ENCODE data around the gene RPL3.
"Not testable (repeated sequence)": the region's sequence is repeated elsewhere in the genome, so short reads cannot be mapped to it uniquely, and the experiment has no call there.

Gene RPL3

DNA sequence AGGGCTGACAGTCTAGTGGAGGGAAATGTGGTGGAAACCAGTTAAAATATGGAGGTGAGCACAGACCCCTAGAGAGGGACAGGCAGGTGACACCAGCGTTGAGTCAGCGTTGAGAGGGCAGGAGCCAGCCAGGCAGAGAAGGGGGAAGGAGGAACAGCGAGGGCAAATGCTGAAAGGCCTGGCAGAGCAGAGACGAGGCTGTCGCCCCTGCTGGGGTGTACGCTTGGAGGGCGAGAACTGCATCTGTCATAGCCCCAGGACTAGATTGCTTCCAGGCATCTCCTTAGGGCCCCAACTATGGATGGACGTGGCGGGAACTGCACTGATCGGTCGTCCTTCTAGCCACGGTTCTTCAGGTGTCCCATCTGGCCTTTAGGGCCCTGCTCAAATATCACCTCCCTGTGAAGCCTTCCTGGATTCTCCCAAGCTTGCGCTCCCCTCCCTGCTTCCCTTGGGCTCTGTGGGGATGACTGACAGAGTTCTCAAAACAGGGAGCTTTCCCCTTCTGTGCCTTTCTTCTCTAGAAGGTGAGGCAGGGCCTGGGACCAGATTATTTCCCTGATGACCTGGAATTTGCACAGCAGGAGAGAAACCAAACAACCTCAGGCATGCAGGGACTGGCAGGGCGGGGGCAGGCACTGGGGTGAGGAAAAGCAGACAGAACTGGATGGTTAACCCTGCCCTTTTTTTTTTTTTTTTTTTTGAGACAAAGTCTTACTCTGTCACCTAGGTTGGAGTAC is 41.4 kb upstream of the RPL3 start:
- no peak overlapping the region for H3K9ac ChIP-seq (ENCODE audit: low read depth, low read length)
- H3K4me3 ChIP-seq (ENCODE audit: low read depth, low read length) = no peak overlapping the region
- H3K9me3 ChIP-seq (ENCODE audit: control insufficient read depth, insufficient read depth, low read length) = no peaks in the 10 kb centered on the region
- H3K36me3 ChIP-seq (ENCODE audit: control insufficient read depth, insufficient read depth, low read length) = no peaks in the 10 kb centered on the region
- H3K27me3 ChIP-seq (ENCODE audit: control insufficient read depth, insufficient read depth, low read length) = no peaks in the 10 kb centered on the region
- H3K4me1 ChIP-seq (ENCODE audit: control insufficient read depth, insufficient read depth, low read length) = peaks cover 28% of the 10 kb centered on the region
- H3K27ac ChIP-seq (ENCODE audit: low read depth, low read length) = peak overlapping the region; percentile 71

DNA sequence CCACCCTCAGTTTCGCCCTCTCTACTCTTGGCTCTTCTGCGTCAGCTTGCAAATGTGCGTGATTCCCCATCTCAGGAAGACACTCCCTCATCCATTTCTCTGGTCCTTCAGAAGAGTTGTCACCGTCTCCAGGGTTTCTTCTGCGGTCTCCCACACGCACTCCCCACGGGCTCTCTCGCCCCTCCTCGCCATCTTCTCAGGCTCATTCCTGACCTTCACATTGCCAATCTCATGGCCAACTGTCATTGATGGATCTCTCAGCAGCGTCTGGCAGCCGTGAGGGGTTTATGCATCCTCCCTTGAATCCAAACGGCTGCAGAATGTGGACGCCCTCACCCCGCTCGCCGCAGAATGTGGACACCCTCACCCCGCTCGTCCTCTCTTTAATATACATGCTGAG is 40.8 kb upstream of the RPL3 start:
- peaks cover 28% of the 10 kb centered on the region for H3K4me1 ChIP-seq (ENCODE audit: control insufficient read depth, insufficient read depth, low read length)
- no peak overlapping the region for H3K4me3 ChIP-seq (ENCODE audit: low read depth, low read length)
- peak overlapping the region; percentile 71 for H3K27ac ChIP-seq (ENCODE audit: low read depth, low read length)
- no peaks in the 10 kb centered on the region for H3K9me3 ChIP-seq (ENCODE audit: control insufficient read depth, insufficient read depth, low read length)
- H3K27me3 ChIP-seq (ENCODE audit: control insufficient read depth, insufficient read depth, low read length) = no peaks in the 10 kb centered on the region
- no peaks in the 10 kb centered on the region for H3K36me3 ChIP-seq (ENCODE audit: control insufficient read depth, insufficient read depth, low read length)
- no peak overlapping the region for H3K9ac ChIP-seq (ENCODE audit: low read depth, low read length)

GRCh38 chr22:39359659-39360195 is 40.3 kb upstream of the RPL3 start:
- Histone ChIP-seq H3K9ac (ENCODE audit: low read depth, low read length) (no peak overlapping the region), H3K9me3 (ENCODE audit: control insufficient read depth, insufficient read depth, low read length) (no peaks in the 10 kb centered on the region), H3K36me3 (ENCODE audit: control insufficient read depth, insufficient read depth, low read length) (no peaks in the 10 kb centered on the region), H3K4me3 (ENCODE audit: low read depth, low read length) (no peak overlapping the region), H3K27me3 (ENCODE audit: control insufficient read depth, insufficient read depth, low read length) (no peaks in the 10 kb centered on the region), H3K4me1 (ENCODE audit: control insufficient read depth, insufficient read depth, low read length) (peaks cover 25% of the 10 kb centered on the region), H3K27ac (ENCODE audit: low read depth, low read length) (no peak overlapping the region)

DNA sequence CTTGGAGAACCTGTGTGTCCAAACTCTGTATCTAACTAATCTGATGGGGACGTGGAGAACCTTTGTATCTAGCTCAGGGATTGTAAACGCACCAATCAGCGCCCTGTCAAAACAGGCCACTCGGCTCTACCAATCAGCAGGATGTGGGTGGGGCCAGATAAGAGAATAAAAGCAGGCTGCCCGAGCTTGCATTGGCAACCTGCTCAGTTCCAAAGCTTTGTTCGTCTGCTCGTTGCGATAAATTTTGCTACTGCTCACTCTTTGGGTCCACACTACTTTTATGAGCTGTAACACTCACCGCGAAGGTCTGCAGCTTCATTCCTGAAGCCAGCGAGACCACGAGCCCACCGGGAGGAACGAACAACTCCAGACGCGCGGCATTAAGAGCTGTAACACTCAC is 38.8 kb upstream of the RPL3 start:
- not testable (repeated sequence) for H3K4me3 ChIP-seq (ENCODE audit: low read depth, low read length); H3K36me3 ChIP-seq (ENCODE audit: control insufficient read depth, insufficient read depth, low read length); H3K9ac ChIP-seq (ENCODE audit: low read depth, low read length); H3K27ac ChIP-seq (ENCODE audit: low read depth, low read length); H3K9me3 ChIP-seq (ENCODE audit: control insufficient read depth, insufficient read depth, low read length); H3K27me3 ChIP-seq (ENCODE audit: control insufficient read depth, insufficient read depth, low read length)
- peaks cover 23% of the 10 kb centered on the region for H3K4me1 ChIP-seq (ENCODE audit: control insufficient read depth, insufficient read depth, low read length)

GRCh38 chr22:39357110-39358108 is 38.0 kb upstream of the RPL3 start:
- not testable (repeated sequence) for H3K27ac ChIP-seq (ENCODE audit: low read depth, low read length); H3K36me3 ChIP-seq (ENCODE audit: control insufficient read depth, insufficient read depth, low read length); H3K9me3 ChIP-seq (ENCODE audit: control insufficient read depth, insufficient read depth, low read length); H3K9ac ChIP-seq (ENCODE audit: low read depth, low read length); H3K4me3 ChIP-seq (ENCODE audit: low read depth, low read length); H3K27me3 ChIP-seq (ENCODE audit: control insufficient read depth, insufficient read depth, low read length)
- peaks cover 20% of the 10 kb centered on the region for H3K4me1 ChIP-seq (ENCODE audit: control insufficient read depth, insufficient read depth, low read length)

- peaks cover 23% of the 10 kb centered on the region for H3K4me1 ChIP-seq (ENCODE audit: control insufficient read depth, insufficient read depth, low read length)
- no peaks in the 10 kb centered on the region for H3K9me3 ChIP-seq (ENCODE audit: control insufficient read depth, insufficient read depth, low read length)
- H3K27ac ChIP-seq (ENCODE audit: low read depth, low read length) = no peak overlapping the region
- H3K9ac ChIP-seq (ENCODE audit: low read depth, low read length) = no peak overlapping the region
- H3K27me3 ChIP-seq (ENCODE audit: control insufficient read depth, insufficient read depth, low read length) = no peaks in the 10 kb centered on the region
- no peak overlapping the region for H3K4me3 ChIP-seq (ENCODE audit: low read depth, low read length)
- no peaks in the 10 kb centered on the region for H3K36me3 ChIP-seq (ENCODE audit: control insufficient read depth, insufficient read depth, low read length)
These were observed 37.0 kb upstream of the RPL3 start for GRCh38 chr22:39356464-39356863.

DNA sequence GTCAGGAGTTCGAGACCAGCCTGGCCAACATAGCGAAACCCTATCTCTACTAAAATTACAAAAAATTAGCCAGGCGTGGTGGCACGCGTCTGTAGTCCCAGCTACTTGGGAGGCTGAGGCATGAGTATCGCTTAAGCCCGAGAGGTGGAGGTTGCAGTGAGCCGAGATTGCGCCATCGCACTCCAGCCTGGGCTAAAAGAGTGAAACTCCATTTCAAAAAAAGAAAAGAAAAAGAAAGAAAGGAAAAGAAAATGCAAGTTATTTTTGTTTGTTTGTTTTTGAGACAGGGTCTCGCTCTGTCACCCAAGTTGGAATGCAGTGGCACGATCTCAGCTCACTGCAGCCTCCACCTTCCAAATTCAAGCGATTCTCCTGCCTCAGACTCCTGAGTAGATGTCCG is 36.4 kb upstream of the RPL3 start:
- not testable (repeated sequence) for H3K9ac ChIP-seq (ENCODE audit: low read depth, low read length); H3K36me3 ChIP-seq (ENCODE audit: control insufficient read depth, insufficient read depth, low read length); H3K27ac ChIP-seq (ENCODE audit: low read depth, low read length); H3K27me3 ChIP-seq (ENCODE audit: control insufficient read depth, insufficient read depth, low read length); H3K4me3 ChIP-seq (ENCODE audit: low read depth, low read length); H3K9me3 ChIP-seq (ENCODE audit: control insufficient read depth, insufficient read depth, low read length)
- peaks cover 27% of the 10 kb centered on the region for H3K4me1 ChIP-seq (ENCODE audit: control insufficient read depth, insufficient read depth, low read length)

DNA sequence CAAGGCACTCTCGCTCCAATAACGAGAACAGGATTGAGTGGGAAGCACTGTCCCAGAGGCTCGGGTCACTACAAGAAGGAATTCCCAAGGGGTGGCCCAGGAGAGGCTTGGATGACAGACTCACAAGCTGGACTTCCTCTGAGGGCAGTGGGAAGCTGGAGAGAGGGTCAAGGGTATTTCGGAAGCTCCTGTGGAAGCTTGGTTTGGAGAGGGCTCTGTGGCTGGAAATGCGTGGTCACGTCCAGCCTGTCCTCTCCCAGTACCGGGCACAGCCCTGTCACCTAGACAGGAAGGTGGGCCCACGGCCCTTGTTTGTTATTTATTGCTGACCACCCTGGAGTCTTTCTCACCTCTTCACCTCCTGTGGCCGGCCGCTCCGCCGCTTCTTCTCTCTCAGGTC is 35.7 kb upstream of the RPL3 start:
- H3K9ac ChIP-seq (ENCODE audit: low read depth, low read length) = no peak overlapping the region
- H3K4me1 ChIP-seq (ENCODE audit: control insufficient read depth, insufficient read depth, low read length) = peaks cover 24% of the 10 kb centered on the region
- no peaks in the 10 kb centered on the region for H3K36me3 ChIP-seq (ENCODE audit: control insufficient read depth, insufficient read depth, low read length)
- H3K9me3 ChIP-seq (ENCODE audit: control insufficient read depth, insufficient read depth, low read length) = no peaks in the 10 kb centered on the region
- no peaks in the 10 kb centered on the region for H3K27me3 ChIP-seq (ENCODE audit: control insufficient read depth, insufficient read depth, low read length)
- no peak overlapping the region for H3K4me3 ChIP-seq (ENCODE audit: low read depth, low read length)
- H3K27ac ChIP-seq (ENCODE audit: low read depth, low read length) = no peak overlapping the region

DNA sequence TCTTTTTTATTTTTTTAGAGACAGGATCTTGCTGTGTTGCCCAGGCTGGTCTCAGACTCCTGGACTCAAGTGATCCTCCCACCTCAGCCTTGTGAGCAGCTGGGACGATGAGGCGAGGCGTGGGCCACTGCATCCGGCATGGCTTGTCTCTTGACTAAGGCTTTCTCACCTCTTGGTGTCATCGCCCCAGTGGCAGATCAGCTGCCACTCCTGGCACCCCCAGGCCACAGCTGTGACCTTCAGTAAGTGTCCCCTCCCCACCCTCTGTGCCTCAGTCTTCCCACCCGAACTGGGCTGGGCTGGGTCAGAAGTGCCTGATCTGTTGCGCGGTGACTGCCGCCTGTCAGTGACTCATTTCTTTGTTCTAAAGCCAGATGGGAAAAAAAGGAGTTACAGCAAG is 33.9 kb upstream of the RPL3 start:
- Histone ChIP-seq H3K9me3 (ENCODE audit: control insufficient read depth, insufficient read depth, low read length) (no peaks in the 10 kb centered on the region), H3K36me3 (ENCODE audit: control insufficient read depth, insufficient read depth, low read length) (no peaks in the 10 kb centered on the region), H3K27me3 (ENCODE audit: control insufficient read depth, insufficient read depth, low read length) (no peaks in the 10 kb centered on the region), H3K4me3 (ENCODE audit: low read depth, low read length) (no peak overlapping the region), H3K27ac (ENCODE audit: low read depth, low read length) (no peak overlapping the region), H3K9ac (ENCODE audit: low read depth, low read length) (no peak overlapping the region), H3K4me1 (ENCODE audit: control insufficient read depth, insufficient read depth, low read length) (peaks cover 27% of the 10 kb centered on the region)

GRCh38 chr22:39352306-39352891 is 33.0 kb upstream of the RPL3 start:
- Histone ChIP-seq H3K27ac (ENCODE audit: low read depth, low read length) (peak overlapping the region; percentile 56), H3K4me3 (ENCODE audit: low read depth, low read length) (no peak overlapping the region), H3K9me3 (ENCODE audit: control insufficient read depth, insufficient read depth, low read length) (no peaks in the 10 kb centered on the region), H3K36me3 (ENCODE audit: control insufficient read depth, insufficient read depth, low read length) (no peaks in the 10 kb centered on the region), H3K4me1 (ENCODE audit: control insufficient read depth, insufficient read depth, low read length) (peaks cover 27% of the 10 kb centered on the region), H3K27me3 (ENCODE audit: control insufficient read depth, insufficient read depth, low read length) (no peaks in the 10 kb centered on the region), H3K9ac (ENCODE audit: low read depth, low read length) (no peak overlapping the region)

Data from HUES48 (cell line).